AG08395 (cell line): ENCODE data around the gene PIGT.

Experiments
- DNase-seq: peaks from one replicate; pipeline ENCODE4 v3.0.0; 2012; ENCODE audit warnings: mixed read lengths, low spot score

The PIGT gene

GRCh38 chr20:45415822-45416637, at the start of gene PIGT:
TSS of gene PIGT (plus strand) at chr20:45416141. CDS start at chr20:45416157, 16 bp downstream.
- DNase-seq = peak; percentile 84

- DNase-seq = no peak
Measured at GRCh38 chr20:45366192-45366591, 49.7 kb upstream of the PIGT start.

- DNase-seq = no peak
Measured at GRCh38 chr20:45366631-45367030, 49.3 kb upstream of the PIGT start.

- no peak for DNase-seq
Measured at GRCh38 chr20:45367126-45367525, 48.8 kb upstream of the PIGT start.

- no peak for DNase-seq
Measured at GRCh38 chr20:45368221-45368980, 47.5 kb upstream of the PIGT start.

GRCh38 chr20:45370571-45371160, 45.3 kb upstream of the PIGT start:
- no peak for DNase-seq

- DNase-seq = no peak
Measured at GRCh38 chr20:45372241-45372640, 43.7 kb upstream of the PIGT start.

- peak; percentile 22 for DNase-seq
Measured at GRCh38 chr20:45372646-45373352, 43.1 kb upstream of the PIGT start.

GRCh38 chr20:45373353-45374100, 42.4 kb upstream of the PIGT start:
- peak; percentile 81 for DNase-seq

GRCh38 chr20:45374101-45374467, 41.9 kb upstream of the PIGT start:
- no peak for DNase-seq

- DNase-seq = no peak
Measured at GRCh38 chr20:45374966-45375365, 41.0 kb upstream of the PIGT start.

- no peak for DNase-seq
Measured at GRCh38 chr20:45377269-45377668, 38.7 kb upstream of the PIGT start.

- DNase-seq = no peak
Measured at GRCh38 chr20:45378191-45378590, 37.8 kb upstream of the PIGT start, which contains the start of gene TP53TG5. TSS of gene TP53TG5 (minus strand) at chr20:45378325. CDS start at chr20:45378236, 89 bp downstream.

- DNase-seq = no peak
Measured at GRCh38 chr20:45387274-45387673, 28.7 kb upstream of the PIGT start.

- no peak for DNase-seq
Measured at GRCh38 chr20:45390931-45391330, 25.0 kb upstream of the PIGT start.

- DNase-seq = no peak
Measured at GRCh38 chr20:45391559-45391958, 24.4 kb upstream of the PIGT start.

GRCh38 chr20:45392733-45393132, 23.2 kb upstream of the PIGT start:
- DNase-seq = no peak

GRCh38 chr20:45394221-45395113, 21.5 kb upstream of the PIGT start:
- DNase-seq = no peak

GRCh38 chr20:45395114-45395415, 20.9 kb upstream of the PIGT start:
- no peak for DNase-seq

- no peak for DNase-seq
Measured at GRCh38 chr20:45399018-45399417, 16.9 kb upstream of the PIGT start.
